Epithelial cell of esophagus (primary cell): ENCODE data around the gene TRIM71.

Experiments used
- DNase-seq: peaks from one replicate; pipeline ENCODE4 v3.0.0; 2010; ENCODE audit warnings: low read depth
- H3K4me3 ChIP-seq: 2 replicates; pipeline ENCODE4 v1.5.1; 2011; ENCODE audit warnings: mild to moderate bottlenecking, low read length, control low read depth
- TF ChIP-seq, protein P1 (sequence below): IDR thresholded peaks from 2 replicates; pipeline ENCODE4 v1.5.1; 2011; ENCODE audit warnings: low read depth, mild to moderate bottlenecking, low read length, control low read depth, inconsistent platforms; ENCODE audit not compliant: insufficient read depth; ENCODE audit errors: missing control alignments

TRIM71 gene

DNA sequence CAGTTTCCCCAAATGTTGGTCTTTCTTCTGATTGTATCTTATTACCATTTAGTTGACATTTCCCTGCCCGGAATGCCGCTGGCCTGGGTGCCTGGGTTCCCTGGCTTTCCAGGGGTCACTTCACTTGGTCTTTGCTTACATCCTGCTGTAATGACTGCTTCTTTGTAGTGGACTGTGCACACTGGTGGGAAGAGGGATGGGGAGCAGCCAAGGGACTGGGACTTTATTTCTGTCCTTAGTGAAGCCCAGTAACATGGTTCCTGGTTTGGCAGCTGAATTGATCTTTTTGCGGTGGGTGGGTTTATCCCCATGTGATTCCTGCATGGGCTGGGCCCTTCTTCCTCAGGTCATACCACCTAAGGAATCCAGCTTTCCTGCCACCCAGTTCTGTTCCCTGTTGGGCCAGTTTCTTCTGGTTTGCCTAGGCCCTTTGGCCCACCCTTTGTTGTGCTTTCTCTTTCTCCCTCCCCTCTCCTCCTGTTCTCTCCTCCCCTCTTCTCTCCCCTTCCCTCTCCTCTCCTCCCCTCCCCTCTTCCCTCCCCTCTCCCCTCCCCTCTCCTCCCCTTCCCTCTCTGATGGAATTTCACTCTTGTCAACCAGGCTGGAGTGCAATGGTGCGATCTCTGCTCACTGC, 41.9 kb downstream of the TRIM71 start:
- DNase-seq, result no peak
- TF ChIP-seq, protein P1, sequence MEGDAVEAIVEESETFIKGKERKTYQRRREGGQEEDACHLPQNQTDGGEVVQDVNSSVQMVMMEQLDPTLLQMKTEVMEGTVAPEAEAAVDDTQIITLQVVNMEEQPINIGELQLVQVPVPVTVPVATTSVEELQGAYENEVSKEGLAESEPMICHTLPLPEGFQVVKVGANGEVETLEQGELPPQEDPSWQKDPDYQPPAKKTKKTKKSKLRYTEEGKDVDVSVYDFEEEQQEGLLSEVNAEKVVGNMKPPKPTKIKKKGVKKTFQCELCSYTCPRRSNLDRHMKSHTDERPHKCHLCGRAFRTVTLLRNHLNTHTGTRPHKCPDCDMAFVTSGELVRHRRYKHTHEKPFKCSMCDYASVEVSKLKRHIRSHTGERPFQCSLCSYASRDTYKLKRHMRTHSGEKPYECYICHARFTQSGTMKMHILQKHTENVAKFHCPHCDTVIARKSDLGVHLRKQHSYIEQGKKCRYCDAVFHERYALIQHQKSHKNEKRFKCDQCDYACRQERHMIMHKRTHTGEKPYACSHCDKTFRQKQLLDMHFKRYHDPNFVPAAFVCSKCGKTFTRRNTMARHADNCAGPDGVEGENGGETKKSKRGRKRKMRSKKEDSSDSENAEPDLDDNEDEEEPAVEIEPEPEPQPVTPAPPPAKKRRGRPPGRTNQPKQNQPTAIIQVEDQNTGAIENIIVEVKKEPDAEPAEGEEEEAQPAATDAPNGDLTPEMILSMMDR, result no peak
- no peak overlapping the region for H3K4me3 ChIP-seq

DNA sequence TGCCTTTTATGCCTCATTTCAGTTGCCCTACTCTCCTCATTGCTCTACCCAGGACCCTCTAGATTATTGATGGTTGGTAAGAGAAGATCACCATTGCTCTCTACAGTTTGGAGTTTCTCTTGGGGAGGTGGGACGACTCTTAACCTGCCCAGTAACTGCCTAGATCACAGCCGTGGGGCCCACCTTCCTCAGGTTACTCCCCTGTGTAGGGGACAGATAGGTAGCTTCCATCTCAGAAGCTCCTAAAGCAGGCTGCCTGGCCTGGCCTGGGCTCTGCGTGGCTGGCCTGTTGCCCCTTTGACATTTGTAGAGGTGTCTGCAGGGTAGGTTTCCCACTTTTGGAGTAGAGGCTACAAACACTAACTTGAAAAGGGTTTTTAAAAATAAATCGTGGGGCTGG, 42.7 kb downstream of the TRIM71 start:
- no peak for DNase-seq
- H3K4me3 ChIP-seq, result no peak overlapping the region
- TF ChIP-seq, protein P1, result no peak

DNA sequence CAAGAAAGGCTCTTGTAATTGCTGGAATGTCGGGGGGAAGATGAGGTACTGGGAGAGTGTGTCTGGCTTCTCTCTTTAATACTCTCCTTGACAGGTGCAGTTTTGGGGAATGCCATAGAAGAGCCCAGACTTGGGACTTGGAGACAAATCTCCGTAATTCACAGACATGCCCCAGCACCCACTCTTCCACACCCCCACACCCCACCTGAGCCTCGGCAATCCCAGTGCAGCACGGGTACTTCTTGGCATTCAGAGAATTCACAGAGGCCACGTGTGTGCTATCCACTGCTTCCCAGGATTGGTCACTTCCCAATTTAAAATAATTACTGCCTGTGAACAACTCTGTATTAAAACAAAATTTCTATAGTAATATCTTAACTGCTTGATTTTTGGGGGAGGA, 43.9 kb downstream of the TRIM71 start:
- H3K4me3 ChIP-seq, result no peak overlapping the region
- TF ChIP-seq, protein P1, result no peak
- DNase-seq, result no peak

DNA sequence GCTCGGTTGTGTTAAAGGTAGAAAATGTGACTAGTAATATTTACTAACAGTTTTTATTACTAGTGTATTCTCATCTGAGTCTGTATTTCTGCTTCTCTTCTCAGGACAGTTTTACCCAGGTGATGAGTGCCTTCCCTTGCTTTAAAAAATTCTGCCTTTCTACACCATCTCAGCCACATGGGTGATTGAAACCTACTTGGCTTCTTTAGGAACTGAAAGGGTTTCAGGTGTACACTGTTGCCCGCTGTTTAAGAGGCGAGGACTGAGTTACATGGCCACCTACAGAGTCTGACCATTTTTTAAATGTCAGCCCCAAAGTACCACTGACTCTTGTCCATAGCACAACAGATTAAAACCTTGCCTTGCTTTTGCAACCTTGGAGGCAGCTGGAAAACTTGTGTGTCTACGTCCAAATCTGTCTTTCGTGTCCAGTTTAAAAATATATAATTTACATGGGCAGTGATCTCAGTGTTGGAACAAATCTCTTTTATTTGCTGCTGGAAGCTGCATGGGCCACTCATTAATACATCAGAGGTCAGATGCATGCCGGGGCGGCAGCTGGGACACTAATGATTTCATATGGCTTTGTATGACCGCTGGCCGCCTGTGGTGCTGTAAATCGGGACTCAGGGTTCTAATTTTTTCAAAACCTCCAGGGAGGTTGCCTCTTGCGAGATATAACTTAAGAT, 44.6 kb downstream of the TRIM71 start:
- no peak overlapping the region for H3K4me3 ChIP-seq
- TF ChIP-seq, protein P1, result no peak
- no peak for DNase-seq

DNA sequence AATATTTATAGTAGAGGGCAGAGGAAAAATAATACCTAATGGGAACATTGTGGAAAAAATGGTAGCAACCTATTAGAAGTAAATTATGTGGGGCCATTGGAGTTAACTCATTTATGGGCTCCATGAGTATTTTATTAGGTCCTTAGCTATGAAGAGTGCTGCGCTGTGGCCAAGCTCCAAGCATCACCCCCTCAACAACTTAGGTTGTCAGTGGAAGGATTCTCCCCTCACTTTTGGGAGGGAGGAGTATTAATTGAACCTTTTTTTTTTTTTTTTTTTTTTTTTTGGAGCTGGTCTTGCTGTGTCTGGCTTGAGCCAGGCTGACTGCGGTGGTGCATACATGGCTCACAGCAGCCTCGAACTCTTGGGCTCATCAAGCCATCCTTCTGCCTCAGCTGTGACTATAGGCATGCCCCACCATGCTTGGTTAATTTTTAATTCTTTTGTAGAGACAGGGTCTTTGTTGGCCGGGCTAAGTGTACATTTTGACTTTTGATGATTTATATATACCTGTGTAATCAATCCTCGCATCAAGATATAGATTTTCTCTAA, 45.2 kb downstream of the TRIM71 start:
- TF ChIP-seq, protein P1, result no peak
- H3K4me3 ChIP-seq, result no peak overlapping the region
- DNase-seq, result no peak

DNA sequence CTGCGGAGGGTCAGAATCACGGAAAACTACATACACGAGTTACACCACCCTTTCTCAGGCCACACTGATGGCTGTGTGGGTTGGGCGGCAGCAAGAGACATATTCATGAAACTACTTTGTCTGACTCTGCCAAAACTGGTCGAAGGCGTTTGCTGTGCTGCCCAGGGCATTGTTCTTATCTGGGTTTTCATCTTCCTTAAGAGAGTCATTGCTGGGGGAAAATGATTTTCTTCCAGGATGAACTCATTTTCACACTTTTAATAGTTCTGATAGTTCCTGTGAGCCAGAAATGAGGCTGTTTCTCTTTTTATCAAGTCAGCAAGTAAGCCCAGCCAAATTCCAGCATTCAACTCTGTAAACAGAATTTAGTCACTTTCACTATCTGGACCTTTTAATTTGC, 47.6 kb downstream of the TRIM71 start:
- TF ChIP-seq, protein P1, result no peak
- no peak overlapping the region for H3K4me3 ChIP-seq
- DNase-seq, result no peak
